ENCODE data around the gene SSTR4.
"Not testable (repeated sequence)": the region's sequence is repeated elsewhere in the genome, so short reads cannot be mapped to it uniquely, and the experiment has no call there.

Gene SSTR4

GRCh38 chr20:23023621-23024177, 11.4 kb upstream of the SSTR4 start:
- no peak for ATAC-seq
- TF ChIP-seq SNAI2 (CRISPR knock-in tag; IDR thresholded peaks at IDR 0.05) (no peak), CREB5 (CRISPR knock-in tag; IDR thresholded peaks at IDR 0.05; ENCODE audit: low read depth) (no peak), TOX (CRISPR knock-in tag; IDR thresholded peaks at IDR 0.05; ENCODE audit: borderline replicate concordance) (no peak), ZNF70 (CRISPR knock-in tag; IDR thresholded peaks at IDR 0.05) (no peak), ZFP30 (CRISPR knock-in tag; IDR thresholded peaks at IDR 0.05) (no peak), PPARA (CRISPR knock-in tag; IDR thresholded peaks at IDR 0.05; ENCODE audit: borderline replicate concordance) (no peak)

- no peak for ATAC-seq
- TF ChIP-seq BACH2 (CRISPR knock-in tag; IDR thresholded peaks at IDR 0.05; ENCODE audit: borderline replicate concordance) (no peak), ARNTL (CRISPR knock-in tag; IDR thresholded peaks at IDR 0.05; ENCODE audit: borderline replicate concordance, low read depth) (no peak), PPARA (CRISPR knock-in tag; IDR thresholded peaks at IDR 0.05; ENCODE audit: borderline replicate concordance) (no peak), CSRNP3 (CRISPR knock-in tag; IDR thresholded peaks at IDR 0.05) (no peak), ISL1 (CRISPR knock-in tag; IDR thresholded peaks at IDR 0.05) (no peak), CSDC2 (CRISPR knock-in tag; IDR thresholded peaks at IDR 0.05) (no peak), CREB5 (CRISPR knock-in tag; IDR thresholded peaks at IDR 0.05; ENCODE audit: low read depth) (no peak), TCF4 (CRISPR knock-in tag; IDR thresholded peaks at IDR 0.05; ENCODE audit: borderline replicate concordance) (no peak)
Measured at GRCh38 chr20:23024701-23025100, 10.4 kb upstream of the SSTR4 start.

DNA sequence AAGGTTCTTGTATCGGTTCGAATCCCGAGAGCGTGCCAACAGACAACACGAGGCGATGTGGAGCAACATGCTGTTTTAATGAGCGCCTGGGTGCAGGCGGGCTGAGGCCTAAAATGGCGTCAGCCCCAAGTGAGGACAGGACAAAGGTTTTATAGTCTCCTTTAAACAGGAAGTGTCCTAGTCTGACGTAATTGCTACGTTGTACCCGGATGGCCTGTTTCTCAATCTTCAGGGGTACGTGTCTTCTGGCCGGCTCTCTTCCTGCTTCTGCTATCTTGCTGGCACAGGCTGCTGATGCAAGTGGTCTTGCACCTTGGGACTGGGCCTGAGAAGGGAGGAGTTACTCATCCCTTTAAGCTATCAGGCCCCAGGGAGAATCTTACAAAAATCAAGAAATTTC, 9.6 kb upstream of the SSTR4 start:
- not testable (repeated sequence) for ATAC-seq

DNA sequence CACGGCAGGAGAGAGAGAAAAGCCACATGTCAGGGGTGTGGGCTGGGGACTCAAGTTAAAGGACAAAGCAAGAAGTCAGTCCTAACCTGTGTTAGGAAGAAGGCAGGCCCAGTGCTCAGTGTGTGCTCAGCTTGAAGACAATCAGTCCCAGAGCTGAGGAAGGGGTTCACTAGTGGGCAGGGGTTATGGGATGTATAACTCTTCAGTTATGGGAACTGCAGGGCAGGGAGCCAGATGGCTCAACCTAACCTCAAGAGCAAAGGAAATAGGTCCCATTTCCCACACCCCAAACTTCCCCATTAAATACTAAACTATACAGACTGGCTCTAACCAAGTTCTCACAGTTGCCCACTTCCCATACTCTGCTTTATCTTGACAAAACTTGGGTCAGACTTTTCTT, 7.4 kb upstream of the SSTR4 start:
- TF ChIP-seq ZFP30 (CRISPR knock-in tag; IDR thresholded peaks at IDR 0.05) (no peak), RARB (CRISPR knock-in tag; IDR thresholded peaks at IDR 0.05) (no peak), SNAI2 (CRISPR knock-in tag; IDR thresholded peaks at IDR 0.05) (no peak), PPARA (CRISPR knock-in tag; IDR thresholded peaks at IDR 0.05; ENCODE audit: borderline replicate concordance) (no peak), TOX (CRISPR knock-in tag; IDR thresholded peaks at IDR 0.05; ENCODE audit: borderline replicate concordance) (no peak), CSRNP3 (CRISPR knock-in tag; IDR thresholded peaks at IDR 0.05) (no peak)
- ATAC-seq, result no peak

GRCh38 chr20:23028392-23028791, 6.7 kb upstream of the SSTR4 start:
- ATAC-seq, result no peak
- no peak for TF ChIP-seq CSDC2 (CRISPR knock-in tag; IDR thresholded peaks at IDR 0.05)
- TF ChIP-seq, protein P1, sequence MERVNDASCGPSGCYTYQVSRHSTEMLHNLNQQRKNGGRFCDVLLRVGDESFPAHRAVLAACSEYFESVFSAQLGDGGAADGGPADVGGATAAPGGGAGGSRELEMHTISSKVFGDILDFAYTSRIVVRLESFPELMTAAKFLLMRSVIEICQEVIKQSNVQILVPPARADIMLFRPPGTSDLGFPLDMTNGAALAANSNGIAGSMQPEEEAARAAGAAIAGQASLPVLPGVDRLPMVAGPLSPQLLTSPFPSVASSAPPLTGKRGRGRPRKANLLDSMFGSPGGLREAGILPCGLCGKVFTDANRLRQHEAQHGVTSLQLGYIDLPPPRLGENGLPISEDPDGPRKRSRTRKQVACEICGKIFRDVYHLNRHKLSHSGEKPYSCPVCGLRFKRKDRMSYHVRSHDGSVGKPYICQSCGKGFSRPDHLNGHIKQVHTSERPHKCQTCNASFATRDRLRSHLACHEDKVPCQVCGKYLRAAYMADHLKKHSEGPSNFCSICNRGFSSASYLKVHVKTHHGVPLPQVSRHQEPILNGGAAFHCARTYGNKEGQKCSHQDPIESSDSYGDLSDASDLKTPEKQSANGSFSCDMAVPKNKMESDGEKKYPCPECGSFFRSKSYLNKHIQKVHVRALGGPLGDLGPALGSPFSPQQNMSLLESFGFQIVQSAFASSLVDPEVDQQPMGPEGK (CRISPR knock-in tag; IDR thresholded peaks at IDR 0.05; ENCODE audit: borderline replicate concordance), result no peak
- no peak for TF ChIP-seq ZNF565 (CRISPR knock-in tag; conservative IDR thresholded peaks at IDR 0.05; ENCODE audit: low read depth)
- TF ChIP-seq ZFP3 (CRISPR knock-in tag; IDR thresholded peaks at IDR 0.05), result no peak
- TF ChIP-seq ZNF8 (CRISPR knock-in tag; IDR thresholded peaks at IDR 0.05), result no peak
- TF ChIP-seq ISL1 (CRISPR knock-in tag; IDR thresholded peaks at IDR 0.05), result no peak
- no peak for TF ChIP-seq ARNTL (CRISPR knock-in tag; IDR thresholded peaks at IDR 0.05; ENCODE audit: borderline replicate concordance, low read depth)
- TF ChIP-seq TCF4 (CRISPR knock-in tag; IDR thresholded peaks at IDR 0.05; ENCODE audit: borderline replicate concordance), result no peak
- no peak for TF ChIP-seq RARB (CRISPR knock-in tag; IDR thresholded peaks at IDR 0.05)
- TF ChIP-seq PPARA (CRISPR knock-in tag; IDR thresholded peaks at IDR 0.05; ENCODE audit: borderline replicate concordance), result no peak
- TF ChIP-seq ESRRG (CRISPR knock-in tag; IDR thresholded peaks at IDR 0.05), result no peak
- TF ChIP-seq GLIS3 (CRISPR knock-in tag; IDR thresholded peaks at IDR 0.05), result no peak
- TF ChIP-seq ZC3H10 (CRISPR knock-in tag; IDR thresholded peaks at IDR 0.05), result no peak
- TF ChIP-seq BACH2 (CRISPR knock-in tag; IDR thresholded peaks at IDR 0.05; ENCODE audit: borderline replicate concordance), result no peak
- no peak for TF ChIP-seq SNAI2 (CRISPR knock-in tag; IDR thresholded peaks at IDR 0.05)
- no peak for TF ChIP-seq POU6F1 (CRISPR knock-in tag; IDR thresholded peaks at IDR 0.05; ENCODE audit: borderline replicate concordance, low read depth)
